ENCODE data around the gene DYNC1H1. TPM values are rescaled to one million over a fixed set of nuclear protein-coding genes. Genes with fewer than 3 reads are reported as not detected.
"Not testable (repeated sequence)": the region's sequence is repeated elsewhere in the genome, so short reads cannot be mapped to it uniquely, and the experiment has no call there.

DYNC1H1 gene
- total RNA-seq, 1 donor from 2014 or later: 564 TPM

DNA sequence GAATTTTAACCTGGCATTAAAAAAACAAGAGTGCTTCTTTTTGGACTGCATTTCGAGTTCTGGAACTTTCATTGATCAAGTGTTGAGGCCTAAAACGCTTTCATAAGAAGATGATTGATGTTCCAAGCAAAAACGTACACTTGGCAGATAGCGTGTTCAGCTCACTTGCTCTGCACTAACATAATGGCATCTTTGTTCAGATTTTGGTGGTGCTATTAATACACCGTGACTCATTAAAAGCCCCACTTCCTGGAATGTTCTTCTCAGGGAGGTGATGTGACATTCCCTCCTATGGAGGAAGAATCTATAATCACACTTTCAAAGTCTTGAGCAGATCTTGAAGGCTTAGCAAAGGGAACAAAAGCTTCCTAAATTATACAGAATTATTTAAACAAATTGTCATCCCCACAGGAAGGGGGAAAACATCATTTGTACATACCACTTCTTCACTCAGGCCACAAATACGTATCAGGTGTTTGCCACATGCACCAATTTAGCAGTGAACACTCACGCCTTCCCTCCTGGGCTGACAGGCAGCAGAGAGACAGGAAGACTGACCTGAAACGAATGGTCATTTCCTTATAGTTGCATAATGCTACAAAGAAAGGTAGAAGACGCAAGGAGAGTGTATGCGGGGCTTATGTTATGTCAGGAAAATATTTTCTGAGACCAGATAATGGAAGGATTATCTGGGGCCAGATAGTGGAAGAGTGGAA lies 107.1 kb downstream of the DYNC1H1 start:
- peak; percentile 39 for DNase-seq

DNA sequence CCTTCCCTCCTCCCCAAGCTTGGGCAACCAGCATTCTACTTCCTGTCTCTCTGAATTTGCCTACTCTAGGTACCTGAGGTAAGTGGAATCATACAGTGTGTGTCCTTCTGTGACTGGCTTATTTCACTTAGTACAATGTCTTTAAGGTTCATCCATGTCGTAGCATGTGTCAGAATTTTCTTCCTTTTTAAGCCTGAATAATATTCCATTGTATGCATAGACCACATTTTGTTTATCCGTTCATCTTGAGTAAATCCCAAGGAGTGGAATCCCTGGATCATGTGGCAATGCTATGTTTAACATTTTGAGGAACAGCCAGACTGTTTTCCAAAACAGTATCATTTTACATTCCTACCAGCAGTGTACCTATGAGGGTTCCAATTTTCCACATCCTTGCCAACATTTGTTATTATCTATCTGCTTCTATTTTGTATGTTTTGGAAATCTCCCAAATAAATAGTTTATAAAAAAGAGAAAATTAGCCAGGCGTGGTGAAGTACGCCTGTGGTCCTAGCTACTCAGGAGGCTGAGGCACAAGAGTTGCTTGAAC lies 110.1 kb downstream of the DYNC1H1 start:
- DNase-seq: no peak

DNA sequence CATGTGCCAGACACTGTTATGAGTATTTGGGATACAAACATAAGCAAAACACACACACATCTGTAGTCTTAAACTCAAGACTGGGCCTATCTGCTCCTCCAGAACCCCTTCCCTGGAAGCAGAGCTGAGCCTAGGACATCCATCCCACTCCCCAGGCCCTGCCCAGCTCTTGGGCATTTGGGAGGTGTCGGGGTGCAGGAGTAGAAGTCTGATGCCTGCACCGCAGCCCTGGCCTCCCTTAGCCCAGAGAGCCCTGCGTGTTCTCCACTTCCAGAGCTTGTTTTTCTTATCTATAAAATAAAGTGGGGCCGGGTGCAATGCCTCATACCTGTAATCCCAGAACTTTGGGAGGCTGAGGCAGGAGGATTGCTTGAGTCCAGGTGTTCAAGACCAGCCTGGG lies 110.8 kb downstream of the DYNC1H1 start:
- DNase-seq: no peak

DNA sequence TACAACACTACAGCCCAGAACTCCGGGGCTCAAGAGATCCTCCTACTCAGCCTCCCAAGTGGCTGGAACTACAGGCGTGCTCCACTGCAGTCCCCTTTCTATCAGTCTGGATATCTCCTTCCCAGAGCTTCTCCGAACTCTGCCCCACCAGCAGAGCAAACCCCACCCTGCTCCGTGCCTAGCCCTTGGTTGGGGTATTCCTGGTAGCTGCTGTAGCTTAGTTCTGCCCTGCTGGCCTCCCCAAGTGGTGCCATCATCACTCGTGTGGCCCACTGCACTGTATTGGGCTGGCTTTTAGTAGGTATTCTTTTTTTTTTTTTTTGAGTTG lies 113.0 kb downstream of the DYNC1H1 start:
- DNase-seq: no peak

DNA sequence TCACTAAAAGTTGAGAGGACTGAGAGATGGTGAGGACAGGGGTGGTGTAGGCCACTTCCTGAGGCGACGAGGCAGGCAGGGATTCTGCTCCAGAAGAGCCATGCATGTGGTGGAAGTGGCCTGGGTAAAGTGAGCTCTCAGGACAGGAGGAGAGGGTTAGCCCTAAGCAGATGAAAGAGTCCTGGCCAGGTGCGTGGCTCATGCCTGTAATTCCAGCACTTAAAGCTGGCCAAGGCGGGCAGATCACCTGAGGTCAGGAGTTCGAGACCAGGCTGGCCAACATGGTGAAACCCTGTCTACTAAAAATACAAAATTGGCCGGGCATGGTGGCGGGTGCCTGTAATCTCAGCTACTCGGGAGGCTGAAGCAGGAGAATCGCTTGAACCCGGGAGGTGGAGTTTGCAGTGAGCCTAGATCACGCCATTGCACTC lies 114.0 kb downstream of the DYNC1H1 start:
- DNase-seq: not testable (repeated sequence)

DNA sequence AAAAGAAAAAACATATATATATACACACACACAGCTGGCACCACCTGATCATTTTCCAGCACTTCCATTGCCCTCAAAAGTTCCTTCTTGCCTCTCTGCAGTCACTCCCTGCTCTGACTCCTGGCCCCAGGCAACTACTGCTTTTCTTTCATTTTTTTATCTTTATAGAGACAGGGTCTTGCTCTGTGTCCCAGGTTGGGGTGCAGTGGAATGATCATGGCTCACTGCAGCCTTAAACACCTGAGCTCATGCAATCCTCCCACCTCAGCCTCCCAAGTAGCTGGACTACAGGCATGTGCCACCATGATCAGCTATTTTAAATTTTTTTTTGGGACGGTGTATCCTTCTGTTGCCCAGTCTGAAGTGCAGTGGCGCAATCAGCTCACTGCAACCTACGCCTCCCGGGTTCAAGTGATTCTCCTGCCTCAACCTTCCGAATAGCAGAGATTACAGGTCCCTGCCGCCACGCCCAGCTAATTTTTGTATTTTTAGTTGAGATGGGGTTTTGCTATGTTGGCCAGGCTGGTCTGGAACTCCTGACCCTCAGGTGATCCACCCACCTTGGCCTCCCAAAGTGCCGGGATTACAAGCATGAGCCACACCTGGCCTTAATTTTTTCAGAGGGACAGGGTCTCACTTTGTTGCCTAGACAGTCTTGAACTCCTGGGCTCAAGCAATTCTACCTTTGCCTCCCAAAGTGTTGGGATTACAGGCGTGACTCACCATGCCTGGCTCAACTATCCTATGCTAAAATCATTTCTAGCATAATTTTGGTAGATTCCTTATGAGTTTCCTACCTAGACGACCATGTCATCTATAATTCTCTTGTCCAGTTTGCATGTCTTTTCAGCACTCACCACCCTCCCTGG lies 114.7 kb downstream of the DYNC1H1 start:
- DNase-seq: no peak

DNA sequence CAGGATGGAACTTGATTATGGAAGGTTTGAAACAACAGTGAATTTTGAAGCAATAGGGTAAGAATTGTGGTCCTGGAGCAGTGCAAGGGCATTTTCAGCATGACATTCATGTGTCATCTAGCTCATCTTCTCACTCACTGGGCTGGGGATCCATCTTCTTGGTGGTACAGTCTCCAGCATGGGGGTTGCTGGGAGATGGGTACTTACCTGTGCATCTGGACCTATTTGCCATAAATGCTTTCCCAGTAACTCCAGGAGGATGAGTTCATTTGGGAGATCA lies 115.3 kb downstream of the DYNC1H1 start:
- no peak for DNase-seq

DNA sequence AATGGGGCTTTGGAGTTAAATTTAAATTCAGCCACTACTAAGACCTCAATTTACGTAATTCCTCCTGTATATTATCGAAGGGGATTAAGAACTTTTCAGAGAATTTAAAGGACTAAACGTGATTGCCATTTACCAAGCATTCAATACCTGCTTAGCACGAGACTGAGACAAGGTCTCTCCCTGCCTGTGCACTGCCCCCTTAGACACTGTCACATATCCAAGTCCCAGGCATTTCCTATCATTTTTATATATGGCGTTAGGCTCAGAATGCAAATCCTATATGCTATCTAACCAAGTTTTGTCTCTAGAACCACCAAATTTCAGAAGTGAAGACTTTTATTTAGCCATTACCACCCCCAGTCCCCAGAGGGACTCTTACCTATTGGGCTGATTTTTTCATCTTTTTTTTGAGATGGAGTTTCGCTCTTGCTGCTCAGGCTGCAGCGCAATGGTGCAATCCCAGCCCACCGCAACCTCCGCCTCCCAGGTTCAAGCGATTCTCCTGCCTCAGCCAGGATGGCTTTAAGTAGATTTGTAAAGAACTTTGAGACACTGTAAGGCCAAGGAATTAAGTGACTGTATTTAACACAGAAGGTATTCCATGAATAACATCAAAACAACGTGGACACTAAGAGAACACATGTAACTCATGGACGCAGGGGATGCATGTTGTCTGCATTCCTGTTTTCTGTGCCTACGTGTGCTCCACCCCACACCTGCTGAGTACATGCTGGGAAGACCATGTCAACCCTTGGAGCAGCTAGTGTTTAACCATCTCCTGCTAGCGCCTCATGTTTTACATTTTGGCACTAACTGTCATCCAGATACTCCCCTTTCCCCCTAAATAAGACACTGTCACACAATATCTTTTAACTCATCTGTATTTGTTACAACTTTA lies 116.1 kb downstream of the DYNC1H1 start:
- no peak for DNase-seq

DNA sequence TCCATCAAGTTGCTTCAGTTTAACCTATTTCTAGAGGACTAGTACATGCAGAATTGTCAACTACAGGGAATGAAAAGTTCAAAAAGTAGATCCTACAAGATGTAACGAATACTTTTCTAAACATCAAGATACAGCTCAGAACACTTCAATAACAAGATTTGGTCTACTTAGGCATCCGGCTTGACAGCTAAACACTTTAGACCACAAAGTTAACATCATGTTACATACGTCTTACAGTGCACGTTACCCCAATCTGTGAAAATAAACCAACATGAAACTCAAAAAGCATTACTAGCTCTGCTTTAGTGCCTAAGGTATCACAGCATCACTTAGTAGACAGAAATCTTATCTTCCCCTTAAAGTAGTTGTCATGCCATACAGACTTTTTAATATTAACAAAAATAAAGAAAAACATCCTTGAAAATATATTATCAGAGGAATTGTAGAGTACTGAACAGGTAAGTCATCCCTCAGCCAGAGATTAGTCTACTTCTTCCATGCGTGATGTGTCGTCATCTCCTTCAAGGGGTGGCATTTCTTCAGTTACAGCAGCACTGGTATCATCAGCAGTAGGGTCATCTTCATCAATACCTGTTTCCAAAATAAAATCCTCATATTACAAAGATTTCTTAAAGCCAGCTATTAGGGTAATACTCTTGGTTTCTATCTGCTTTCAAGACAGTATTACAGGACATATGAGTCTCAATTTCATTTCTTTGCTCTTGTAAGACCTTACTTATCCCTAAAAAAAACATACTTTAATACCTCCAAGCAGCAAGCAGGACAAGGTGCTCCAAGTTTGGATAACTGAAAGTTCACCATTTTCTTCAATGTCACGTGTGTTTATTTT lies 117.1 kb downstream of the DYNC1H1 start:
- DNase-seq: no peak

DNA sequence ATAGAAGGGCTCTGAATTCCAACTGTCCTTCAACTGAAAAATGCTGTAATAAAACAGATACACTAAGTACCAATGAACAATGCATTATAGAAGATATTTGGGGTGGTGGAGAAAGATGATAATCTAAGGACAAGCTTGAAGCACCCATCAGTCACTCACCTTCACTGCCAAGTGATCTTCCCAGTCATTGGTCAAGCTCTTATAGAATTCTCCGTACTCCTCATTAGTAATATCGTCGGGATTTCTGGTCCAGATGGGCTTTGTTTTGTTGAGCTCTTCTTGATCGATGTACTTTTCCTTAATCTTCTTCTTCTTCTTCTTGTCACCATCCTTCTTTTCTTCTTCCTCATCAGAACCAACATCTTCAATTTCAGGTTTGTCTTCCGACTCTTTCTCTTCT lies 120.1 kb downstream of the DYNC1H1 start:
- DNase-seq: not testable (repeated sequence)

DNA sequence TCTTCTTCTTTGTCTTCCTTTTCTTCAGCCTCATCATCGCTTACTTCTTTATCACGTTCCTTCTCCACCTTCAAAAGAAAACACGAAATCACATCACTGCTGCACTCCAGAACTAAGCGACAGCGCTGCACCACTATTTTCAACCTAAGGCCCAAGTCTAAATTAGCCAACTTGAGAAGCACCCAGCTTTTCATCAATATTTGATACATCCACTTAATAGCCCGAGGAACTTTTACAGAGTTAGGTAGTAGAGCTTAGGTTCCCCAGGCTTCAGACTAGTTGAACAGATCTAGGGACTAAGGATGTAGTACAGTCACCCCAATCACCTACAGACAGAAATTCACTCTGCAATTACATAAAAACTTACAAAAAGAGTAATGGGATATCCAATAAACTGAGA lies 120.6 kb downstream of the DYNC1H1 start:
- DNase-seq: no peak

DNA sequence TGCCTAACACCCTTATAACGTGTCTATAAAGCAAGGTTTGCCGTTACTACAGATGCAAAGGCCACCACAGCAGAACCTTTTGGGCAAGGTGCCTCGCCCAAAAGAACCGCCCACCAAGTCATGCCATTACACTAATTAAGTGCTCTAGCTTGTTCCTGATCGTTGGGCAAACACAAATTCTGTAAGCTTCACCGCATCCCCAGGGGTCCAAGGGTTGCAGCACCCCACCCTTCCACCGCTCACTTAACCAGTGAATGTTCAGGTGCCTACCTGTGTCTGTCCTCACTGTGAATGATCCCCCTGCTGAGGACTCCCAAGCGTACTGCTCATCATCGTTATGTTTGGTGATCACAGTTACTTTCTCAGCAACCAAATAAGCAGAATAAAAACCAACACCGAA lies 121.1 kb downstream of the DYNC1H1 start:
- no peak for DNase-seq

DNA sequence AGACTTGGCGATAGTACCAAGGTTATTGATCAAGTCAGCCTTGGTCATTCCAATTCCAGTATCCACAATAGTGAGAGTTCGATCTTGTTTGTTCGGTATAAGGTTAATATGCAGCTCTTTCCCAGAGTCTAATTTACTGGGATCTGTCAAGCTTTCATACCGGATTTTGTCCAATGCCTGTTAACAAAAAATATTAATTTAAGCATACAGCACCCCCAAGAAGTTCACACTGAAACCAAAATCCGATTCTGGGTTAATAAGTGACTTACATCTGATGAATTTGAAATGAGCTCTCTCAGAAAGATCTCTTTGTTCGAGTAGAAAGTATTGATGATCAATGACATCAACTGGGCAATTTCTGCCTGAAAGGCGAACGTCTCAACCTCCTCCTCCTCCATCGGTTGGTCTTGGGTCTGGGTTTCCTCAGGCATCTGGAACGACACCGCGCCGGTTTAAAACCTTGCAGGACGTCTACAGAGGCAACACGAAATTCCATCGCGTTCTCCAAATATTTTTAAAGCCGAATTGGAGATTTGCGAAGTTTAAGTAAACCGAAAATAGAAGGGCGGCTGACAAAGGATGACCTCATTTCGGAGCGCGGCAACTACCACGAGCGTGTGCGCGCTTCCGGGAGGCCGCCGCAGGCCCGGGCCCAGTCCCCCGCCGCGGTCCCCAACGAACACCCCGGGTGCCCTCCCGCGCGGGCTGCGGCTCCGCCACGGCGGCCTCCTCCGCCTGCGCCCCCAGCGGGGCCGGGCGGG lies 121.8 kb downstream of the DYNC1H1 start:
- DNase-seq: peak; percentile 71

DNA sequence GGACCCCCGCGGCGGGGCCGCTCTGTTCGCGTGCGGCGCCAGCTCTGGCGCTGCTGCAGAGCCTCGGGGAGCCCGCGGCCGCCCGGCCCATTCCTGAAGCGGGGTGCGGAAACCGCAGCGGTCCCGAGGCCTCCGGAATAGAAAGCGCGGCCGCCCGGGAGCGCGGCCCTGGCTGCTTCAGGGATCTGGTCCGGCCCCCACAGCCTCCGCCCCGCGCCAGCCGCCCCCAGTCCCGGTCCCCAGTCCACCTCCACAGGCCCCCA lies 122.3 kb downstream of the DYNC1H1 start:
- DNase-seq: no peak

DNA sequence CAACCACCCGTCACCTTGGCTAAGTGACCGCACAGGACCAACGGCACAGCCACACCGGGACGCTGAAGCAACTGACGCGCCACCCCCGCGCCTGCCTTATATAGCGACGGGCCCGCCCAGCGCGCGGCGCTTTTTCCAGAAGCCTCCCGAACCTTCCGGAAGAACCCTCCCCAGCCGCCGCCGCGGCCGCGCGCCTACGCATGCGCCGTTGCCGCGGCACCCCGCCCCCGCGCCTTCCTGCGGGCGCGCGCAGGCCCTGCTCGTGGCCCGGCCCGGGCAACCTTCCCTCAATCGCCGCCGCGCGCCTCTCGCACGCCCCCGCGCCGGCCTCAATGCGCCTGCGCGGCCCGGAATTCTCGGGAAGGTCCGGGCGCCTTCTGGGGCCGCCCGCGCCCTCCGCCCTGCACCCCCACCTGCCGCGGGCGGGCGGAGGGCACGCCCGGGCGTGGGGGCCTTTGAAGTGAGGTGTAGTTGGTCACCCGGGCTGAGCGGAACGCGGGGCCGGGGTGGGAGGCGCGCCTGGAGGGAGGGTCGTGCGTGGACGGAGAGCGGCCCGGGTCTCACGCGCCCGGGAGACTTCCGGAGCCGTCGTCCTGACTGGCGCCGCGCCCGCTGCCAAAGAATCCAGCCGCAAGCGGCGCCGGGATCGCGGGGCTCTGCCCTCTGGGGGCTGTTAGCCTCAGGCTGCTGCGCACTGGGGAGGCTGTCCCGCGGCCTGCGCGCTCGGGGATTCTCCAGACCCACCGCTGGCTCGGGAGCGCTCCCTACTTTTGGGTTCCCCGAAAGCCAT lies 122.8 kb downstream of the DYNC1H1 start, which contains the start of gene HSP90AA1:
Gene HSP90AA1 (minus strand): TSS at position 73 of the 790 bp plus-strand sequence. CDS start 666 bp downstream, outside the sequence.
- DNase-seq: peak; percentile 94

DNA sequence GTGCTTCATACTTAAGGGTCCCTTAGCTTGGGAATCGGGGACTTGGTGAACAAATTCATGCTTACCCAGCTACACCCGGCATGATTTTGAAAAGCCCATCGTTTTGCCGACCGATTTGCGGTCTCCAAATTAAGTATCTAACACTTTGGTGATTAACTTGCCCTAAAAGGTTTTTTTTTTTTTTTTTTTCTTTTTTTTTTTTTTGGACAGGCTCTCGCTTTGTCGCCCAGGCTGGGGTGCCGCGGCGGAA lies 123.3 kb downstream of the DYNC1H1 start:
- no peak for DNase-seq

DNA sequence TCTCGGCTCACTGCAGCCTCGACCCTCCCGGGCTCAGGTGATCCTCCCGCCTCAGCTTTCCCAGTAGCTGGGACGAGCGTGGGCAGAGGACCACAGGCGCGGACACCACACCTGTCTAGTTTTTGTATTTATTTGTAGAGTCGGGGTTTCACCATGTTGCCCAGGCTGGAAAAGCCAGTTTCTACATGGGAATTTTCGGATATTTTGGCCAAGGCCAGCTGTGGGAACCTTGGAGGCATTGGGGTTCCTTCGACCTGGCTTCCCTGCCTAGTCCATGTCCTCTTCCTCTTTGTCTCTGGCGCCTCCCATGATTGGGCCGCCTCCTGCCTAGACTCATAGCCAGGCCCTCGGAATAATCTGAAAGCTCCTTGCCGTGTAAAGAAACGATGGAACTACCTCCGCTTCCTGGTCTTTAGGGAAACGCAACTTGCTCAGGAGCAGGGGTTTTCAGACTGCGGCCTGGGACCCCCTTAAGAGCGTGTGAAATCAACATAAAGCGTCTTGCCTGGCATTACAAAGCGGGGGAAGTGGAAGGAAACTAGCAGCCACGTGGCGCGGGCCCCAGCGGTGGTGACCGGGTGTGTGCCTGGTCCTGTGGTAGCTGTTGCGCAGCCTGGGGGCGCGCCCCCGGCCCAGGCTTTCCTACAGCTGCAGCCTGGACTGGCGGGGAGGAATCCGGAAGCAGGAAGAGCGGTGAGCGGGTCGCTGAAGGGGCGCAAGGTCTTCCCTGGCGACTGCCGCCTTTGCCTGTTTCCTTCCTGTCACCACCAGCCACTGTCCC lies 123.8 kb downstream of the DYNC1H1 start:
- DNase-seq: peak; percentile 59

DNA sequence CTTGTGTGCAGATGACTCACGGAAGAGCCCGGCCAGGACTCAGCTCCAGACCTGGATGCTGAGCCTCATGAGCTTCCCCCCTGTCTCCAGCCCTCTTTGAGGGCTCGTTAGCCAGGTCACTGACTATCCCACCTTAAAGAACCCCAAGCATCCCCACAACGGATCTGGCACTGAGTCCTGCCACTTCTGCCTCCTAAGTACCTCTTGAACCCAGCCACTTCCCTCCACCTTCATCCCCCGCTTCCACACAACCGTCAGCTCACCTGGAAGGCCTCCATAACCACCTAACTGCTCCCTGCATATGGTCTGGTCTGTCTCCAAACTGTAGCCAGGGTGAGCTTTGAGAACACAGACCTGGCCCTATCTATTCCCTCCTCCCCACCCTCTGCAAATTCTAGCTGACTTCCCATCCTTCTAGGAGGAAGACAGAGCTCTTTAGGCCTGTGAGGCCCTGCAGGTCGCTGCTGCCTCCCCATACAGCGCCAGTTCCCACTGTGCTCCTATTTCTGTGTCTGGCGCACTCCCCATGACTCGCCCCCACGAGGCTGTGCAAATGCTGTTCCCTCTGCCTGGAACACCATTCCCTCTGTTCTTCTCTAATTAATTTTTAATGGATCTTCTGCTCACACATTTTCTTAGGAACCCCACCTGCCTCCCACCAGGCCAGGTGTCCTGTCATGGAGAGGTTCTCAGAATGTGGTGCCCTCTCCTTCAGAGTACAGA lies 125.4 kb downstream of the DYNC1H1 start:
- no peak for DNase-seq

DNA sequence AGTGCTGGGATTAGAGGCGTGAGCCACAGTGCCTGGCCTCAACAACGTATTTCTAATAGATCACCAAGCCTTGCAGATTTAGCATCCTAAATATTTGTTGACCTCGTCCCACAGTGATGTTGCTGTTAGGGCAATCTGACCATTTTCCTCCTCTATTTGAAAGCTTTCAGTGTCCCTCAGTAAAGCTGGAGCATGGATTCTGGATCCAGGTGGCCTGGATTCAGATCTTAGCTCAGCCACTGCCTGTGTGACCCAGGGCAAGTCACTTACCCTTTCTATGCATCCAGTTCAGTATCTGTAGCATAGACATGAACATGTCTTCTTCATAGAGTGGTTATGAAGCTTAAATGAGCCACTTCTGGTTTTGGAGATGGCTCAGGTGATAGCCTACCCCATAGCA lies 126.3 kb downstream of the DYNC1H1 start:
- DNase-seq: no peak

Data from dermis blood vessel endothelial cell (primary cell).